C1 segment of cervical spinal cord (tissue), 14 donors: ENCODE results near the gene COL20A1.

Source experiments
- DNase-seq, 14 donors: peaks; one replicate each; lab custom pipeline; 2025; lab: John Stamatoyannopoulos, UW

COL20A1 gene

GRCh38 chr20:63277466-63278272, 15.3 kb upstream of the COL20A1 start:
- no peak for DNase-seq

- no peak for DNase-seq
Observed at GRCh38 chr20:63278661-63279060, 14.3 kb upstream of the COL20A1 start.

- DNase-seq = no peak
Observed at GRCh38 chr20:63279931-63280330, 13.1 kb upstream of the COL20A1 start.

- no peak for DNase-seq
Observed at GRCh38 chr20:63280371-63280770, 12.6 kb upstream of the COL20A1 start.

- DNase-seq = no peak
Observed at GRCh38 chr20:63280929-63281545, 11.9 kb upstream of the COL20A1 start.

GRCh38 chr20:63281742-63282665, 11.0 kb upstream of the COL20A1 start:
- DNase-seq = no peak

- DNase-seq = peak in 1 of 14 donors; percentile 45
Observed at GRCh38 chr20:63282946-63283345, 10.0 kb upstream of the COL20A1 start.

- no peak for DNase-seq
Observed at GRCh38 chr20:63283397-63284082, 9.4 kb upstream of the COL20A1 start.

- DNase-seq = no peak
Observed at GRCh38 chr20:63284083-63284440, 8.9 kb upstream of the COL20A1 start.

- no peak for DNase-seq
Observed at GRCh38 chr20:63284544-63284949, 8.4 kb upstream of the COL20A1 start.

- DNase-seq = no peak
Observed at GRCh38 chr20:63284981-63285524, 7.9 kb upstream of the COL20A1 start.

- DNase-seq = no peak
Observed at GRCh38 chr20:63285636-63286615, 7.1 kb upstream of the COL20A1 start.

GRCh38 chr20:63286781-63287696, 5.9 kb upstream of the COL20A1 start:
- DNase-seq = no peak

GRCh38 chr20:63287697-63288580, 5.0 kb upstream of the COL20A1 start:
- no peak for DNase-seq

GRCh38 chr20:63288581-63289251, 4.3 kb upstream of the COL20A1 start:
- DNase-seq = no peak

GRCh38 chr20:63289311-63290135, 3.5 kb upstream of the COL20A1 start:
- DNase-seq = no peak
